Activated CD4-positive, alpha-beta memory T cell treated with anti-CD3 and anti-CD28 coated beads, Interleukin-2, amount 10 ng/mL, durations not matched to agents 7 days and 5 days (primary cell): ENCODE data around the gene SCMH1. TPM values are rescaled to one million over a fixed set of nuclear protein-coding genes. Genes with fewer than 3 reads are reported as not detected.

Experiments
- CTCF ChIA-PET: fragments of 350-600 bp; sonication (Branson Sonifier 250); formaldehyde crosslinking; loops from one replicate; lab custom pipeline; 2021; ENCODE audit warnings: antibody characterized with exemption, inconsistent platforms; lab: Charles Lee
- POLR2A ChIA-PET: fragments of 350-600 bp; sonication (Branson Sonifier 250); formaldehyde crosslinking; loops from one replicate; lab custom pipeline; 2021; ENCODE audit warnings: antibody characterized with exemption; lab: Charles Lee
- DNase-seq: peaks from one replicate; pipeline ENCODE4 v3.0.0-alpha.2; 2020
- H3K27ac Mint-ChIP-seq: one replicate; pipeline ENCODE4 v1.8.0; 2021; ENCODE audit warnings: mild to moderate bottlenecking, mixed read lengths
- H3K27me3 Mint-ChIP-seq: one replicate; pipeline ENCODE4 v1.8.0; 2021; ENCODE audit warnings: mixed read lengths
- H3K36me3 Mint-ChIP-seq: one replicate; pipeline ENCODE4 v1.8.0; 2021; ENCODE audit warnings: low read depth, mixed read lengths
- H3K4me1 Mint-ChIP-seq: one replicate; pipeline ENCODE4 v1.8.0; 2021; ENCODE audit warnings: mixed read lengths
- H3K4me3 Mint-ChIP-seq: one replicate; pipeline ENCODE4 v1.8.0; 2021; ENCODE audit warnings: mild to moderate bottlenecking, mixed read lengths
- H3K9me3 Mint-ChIP-seq: one replicate; pipeline ENCODE4 v1.8.0; 2021; ENCODE audit warnings: mixed read lengths
- total RNA-seq, 2 experiments: library from RNA; stranded (reverse); gene quantifications; one replicate each; pipeline ENCODE4 v1.2.3, GENCODE V29; 2021

The SCMH1 gene
- total RNA-seq, 2 experiments from 2014 or later: 20.1 to 20.2 TPM

- POLR2A ChIA-PET: no interaction called here
- H3K27ac Mint-ChIP-seq: no peak overlapping the region
- no peaks in the 10 kb centered on the region for H3K4me1 Mint-ChIP-seq
- H3K9me3 Mint-ChIP-seq: no peaks in the 10 kb centered on the region
- H3K27me3 Mint-ChIP-seq: no peaks in the 10 kb centered on the region
- H3K4me3 Mint-ChIP-seq: no peak overlapping the region
- H3K36me3 Mint-ChIP-seq: peaks cover 8% of the 10 kb centered on the region
- CTCF ChIA-PET: interaction anchor here (1.3 kb wide), 1 partner anchor 37 kb away, joined by 5 read pairs; no protein-coding TSS in a partner anchor
- DNase-seq: no peak
These were observed 155.2 kb downstream of the SCMH1 start for GRCh38 chr1:41086921-41087320.

DNA sequence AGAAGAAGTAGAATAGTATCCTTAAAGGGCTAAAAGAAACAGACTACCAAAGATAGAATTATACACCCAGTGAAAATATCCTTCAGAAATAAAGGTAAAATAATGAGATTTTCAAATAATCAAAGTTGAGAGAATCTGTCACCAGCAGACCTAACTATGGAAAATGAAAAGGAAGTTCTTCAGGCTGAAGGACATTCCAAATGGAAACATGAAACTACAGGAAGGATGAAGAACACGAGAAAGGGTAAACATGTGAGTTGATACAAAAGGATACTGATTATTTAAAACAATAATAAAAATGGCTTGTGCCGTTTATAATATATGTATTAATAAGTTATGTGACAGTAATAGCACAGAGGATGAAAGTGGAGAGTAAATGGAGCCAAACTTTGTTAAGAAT is 163.5 kb downstream of the SCMH1 start:
- POLR2A ChIA-PET: no interaction called here
- Mint-ChIP-seq H3K9me3 (peaks cover 2% of the 10 kb centered on the region), H3K4me3 (no peak overlapping the region), H3K36me3 (peaks cover 12% of the 10 kb centered on the region), H3K27me3 (no peaks in the 10 kb centered on the region), H3K27ac (no peak overlapping the region), H3K4me1 (no peaks in the 10 kb centered on the region)
- CTCF ChIA-PET: no interaction called here
- DNase-seq: no peak

DNA sequence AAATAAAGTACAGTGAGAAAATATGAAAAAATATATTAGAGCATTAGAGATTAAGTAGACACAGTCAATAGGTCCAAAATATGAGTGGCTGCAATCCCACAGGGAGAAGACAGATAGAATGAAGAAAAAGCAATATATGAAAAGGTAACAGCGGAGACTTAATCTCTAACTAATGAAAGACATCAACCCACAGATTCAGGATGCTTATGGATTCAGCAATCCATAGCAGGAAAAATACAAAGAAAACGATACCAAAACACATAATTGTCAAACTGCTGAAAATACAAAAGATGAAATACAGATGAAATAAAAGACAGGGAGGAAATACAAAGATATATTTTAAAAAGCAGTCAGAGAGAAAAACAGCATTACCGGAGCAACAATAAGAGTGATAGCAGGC is 163.9 kb downstream of the SCMH1 start:
- Mint-ChIP-seq H3K9me3 (peaks cover 2% of the 10 kb centered on the region), H3K27me3 (no peaks in the 10 kb centered on the region), H3K27ac (no peak overlapping the region), H3K36me3 (peaks cover 17% of the 10 kb centered on the region), H3K4me3 (no peak overlapping the region), H3K4me1 (no peaks in the 10 kb centered on the region)
- CTCF ChIA-PET: no interaction called here
- POLR2A ChIA-PET: no interaction called here
- DNase-seq: no peak

GRCh38 chr1:41073971-41074370 is 168.1 kb downstream of the SCMH1 start:
- H3K36me3 Mint-ChIP-seq: peaks cover 21% of the 10 kb centered on the region
- no peak for DNase-seq
- no peaks in the 10 kb centered on the region for H3K27me3 Mint-ChIP-seq
- no peaks in the 10 kb centered on the region for H3K4me1 Mint-ChIP-seq
- H3K9me3 Mint-ChIP-seq: peaks cover 2% of the 10 kb centered on the region
- POLR2A ChIA-PET: no interaction called here
- H3K4me3 Mint-ChIP-seq: no peak overlapping the region
- H3K27ac Mint-ChIP-seq: no peak overlapping the region
- CTCF ChIA-PET: no interaction called here

- ChIA-PET POLR2A (no interaction called here), CTCF (no interaction called here)
- H3K4me3 Mint-ChIP-seq: no peak overlapping the region
- H3K27me3 Mint-ChIP-seq: no peaks in the 10 kb centered on the region
- H3K9me3 Mint-ChIP-seq: no peaks in the 10 kb centered on the region
- peaks cover 22% of the 10 kb centered on the region for H3K36me3 Mint-ChIP-seq
- H3K4me1 Mint-ChIP-seq: no peaks in the 10 kb centered on the region
- DNase-seq: no peak
- no peak overlapping the region for H3K27ac Mint-ChIP-seq
These were observed 170.1 kb downstream of the SCMH1 start for GRCh38 chr1:41072051-41072450.

DNA sequence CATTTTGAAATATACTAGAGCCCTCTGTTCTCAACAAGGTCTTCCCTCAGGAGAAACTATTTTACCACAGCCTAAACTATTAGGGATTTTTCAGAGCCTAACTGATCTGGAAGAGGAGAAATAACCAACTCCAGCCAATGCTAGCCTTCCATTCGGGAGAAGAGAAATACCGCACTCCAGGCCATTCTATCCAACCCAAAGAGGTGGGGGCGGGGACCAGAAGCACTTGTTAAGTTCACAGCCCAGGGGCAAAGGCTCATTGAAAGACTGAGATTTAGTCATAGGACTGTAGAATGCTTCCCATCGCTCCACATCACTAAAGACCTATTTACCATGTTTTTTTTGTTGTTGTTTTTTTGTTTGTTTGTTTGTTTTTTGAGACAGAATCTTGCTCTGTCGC is 185.2 kb downstream of the SCMH1 start:
- ChIA-PET CTCF (interaction anchor here (0.7 kb wide), 1 partner anchor 85 kb away, joined by 3 read pairs; no protein-coding TSS in a partner anchor), POLR2A (no interaction called here)
- H3K4me3 Mint-ChIP-seq: no peak overlapping the region
- no peak overlapping the region for H3K27ac Mint-ChIP-seq
- DNase-seq: no peak
- H3K4me1 Mint-ChIP-seq: no peaks in the 10 kb centered on the region
- H3K9me3 Mint-ChIP-seq: no peaks in the 10 kb centered on the region
- peaks cover 32% of the 10 kb centered on the region for H3K36me3 Mint-ChIP-seq
- no peaks in the 10 kb centered on the region for H3K27me3 Mint-ChIP-seq

DNA sequence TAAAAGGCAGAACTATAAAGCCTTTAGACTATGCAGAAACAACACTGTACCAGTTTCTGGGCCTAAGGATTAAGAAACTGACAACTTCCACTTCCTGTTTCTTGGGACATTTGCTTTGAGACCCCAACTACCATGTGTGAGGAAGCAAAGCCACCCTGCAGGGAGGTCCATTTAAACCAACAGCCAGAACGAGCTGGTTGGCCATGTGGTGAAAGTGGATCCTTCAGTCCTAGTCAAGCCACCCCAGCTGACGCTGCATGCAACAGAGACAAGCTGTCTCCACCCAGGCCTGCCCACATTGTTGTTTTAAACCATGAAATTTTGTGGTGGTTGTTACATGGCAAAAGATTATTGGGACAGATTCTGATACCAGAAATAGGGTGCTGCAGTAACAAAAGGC is 188.8 kb downstream of the SCMH1 start:
- Mint-ChIP-seq H3K27ac (no peak overlapping the region), H3K4me1 (no peaks in the 10 kb centered on the region), H3K36me3 (peaks cover 16% of the 10 kb centered on the region), H3K9me3 (no peaks in the 10 kb centered on the region), H3K4me3 (no peak overlapping the region), H3K27me3 (no peaks in the 10 kb centered on the region)
- POLR2A ChIA-PET: no interaction called here
- CTCF ChIA-PET: no interaction called here
- no peak for DNase-seq

GRCh38 chr1:41051022-41051421 is 191.1 kb downstream of the SCMH1 start:
- DNase-seq: no peak
- H3K36me3 Mint-ChIP-seq: peaks cover 12% of the 10 kb centered on the region
- H3K4me1 Mint-ChIP-seq: no peaks in the 10 kb centered on the region
- CTCF ChIA-PET: no interaction called here
- no peaks in the 10 kb centered on the region for H3K9me3 Mint-ChIP-seq
- H3K4me3 Mint-ChIP-seq: no peak overlapping the region
- H3K27me3 Mint-ChIP-seq: no peaks in the 10 kb centered on the region
- POLR2A ChIA-PET: interaction anchor here (0.6 kb wide), 1 partner anchor 11 kb away, joined by 3 read pairs; no protein-coding TSS in a partner anchor
- no peak overlapping the region for H3K27ac Mint-ChIP-seq

GRCh38 chr1:41048540-41048939 is 193.6 kb downstream of the SCMH1 start:
- H3K27ac Mint-ChIP-seq: no peak overlapping the region

DNA sequence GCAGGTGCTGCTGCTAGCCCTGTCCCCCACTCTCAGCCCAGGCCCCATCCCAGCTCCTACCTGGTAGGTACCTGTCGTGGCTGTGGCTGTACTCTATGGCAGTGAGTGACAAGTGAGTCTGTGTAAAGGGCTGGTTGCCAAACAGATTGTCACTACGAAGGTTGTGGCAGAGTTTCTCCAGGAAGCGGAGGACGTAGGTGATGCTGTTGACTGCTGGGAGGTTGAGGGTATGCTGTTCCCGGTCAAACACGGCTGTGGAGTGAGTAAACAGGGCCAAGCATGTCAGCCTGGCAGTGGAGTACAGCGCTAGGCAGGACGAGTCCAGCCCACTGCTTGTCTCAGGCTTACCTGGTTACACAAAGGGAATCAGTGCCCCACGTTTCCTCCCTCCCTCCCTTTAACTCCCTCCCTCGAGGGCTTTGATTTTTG is 195.7 kb downstream of the SCMH1 start:
- Mint-ChIP-seq H3K9me3 (no peaks in the 10 kb centered on the region), H3K27ac (no peak overlapping the region), H3K36me3 (peaks cover 11% of the 10 kb centered on the region), H3K4me3 (no peak overlapping the region), H3K4me1 (peaks cover 16% of the 10 kb centered on the region), H3K27me3 (no peaks in the 10 kb centered on the region)
- POLR2A ChIA-PET: no interaction called here
- no peak for DNase-seq
- CTCF ChIA-PET: no interaction called here

More at GRCh38 chr1:41048540-41048939, 193.6 kb downstream of the SCMH1 start:
- ChIA-PET POLR2A (no interaction called here), CTCF (no interaction called here)
- H3K4me1 Mint-ChIP-seq: peaks cover 9% of the 10 kb centered on the region
- no peaks in the 10 kb centered on the region for H3K9me3 Mint-ChIP-seq
- H3K36me3 Mint-ChIP-seq: peaks cover 11% of the 10 kb centered on the region
- no peaks in the 10 kb centered on the region for H3K27me3 Mint-ChIP-seq
- DNase-seq: no peak
- H3K4me3 Mint-ChIP-seq: no peak overlapping the region

GRCh38 chr1:41045740-41046139 is 196.4 kb downstream of the SCMH1 start:
- Mint-ChIP-seq H3K27ac (no peak overlapping the region), H3K4me1 (peaks cover 16% of the 10 kb centered on the region), H3K9me3 (no peaks in the 10 kb centered on the region), H3K4me3 (no peak overlapping the region), H3K36me3 (peaks cover 11% of the 10 kb centered on the region), H3K27me3 (no peaks in the 10 kb centered on the region)
- no peak for DNase-seq
- ChIA-PET CTCF (no interaction called here), POLR2A (no interaction called here)

- H3K27me3 Mint-ChIP-seq: no peaks in the 10 kb centered on the region
- DNase-seq: no peak
- no peaks in the 10 kb centered on the region for H3K9me3 Mint-ChIP-seq
- ChIA-PET POLR2A (interaction anchor here (0.9 kb wide), 1 partner anchor 64 kb away, joined by 4 read pairs; the partner anchor contains the start of gene CTPS1), CTCF (no interaction called here)
- peaks cover 17% of the 10 kb centered on the region for H3K36me3 Mint-ChIP-seq
- peaks cover 16% of the 10 kb centered on the region for H3K4me1 Mint-ChIP-seq
- H3K27ac Mint-ChIP-seq: peak overlapping the region; percentile 64
- H3K4me3 Mint-ChIP-seq: no peak overlapping the region
These were observed 197.9 kb downstream of the SCMH1 start for GRCh38 chr1:41044187-41044586.

- ChIA-PET CTCF (no interaction called here), POLR2A (no interaction called here)
- peaks cover 20% of the 10 kb centered on the region for H3K36me3 Mint-ChIP-seq
- no peak overlapping the region for H3K4me3 Mint-ChIP-seq
- no peaks in the 10 kb centered on the region for H3K9me3 Mint-ChIP-seq
- peak overlapping the region; percentile 31 for H3K27ac Mint-ChIP-seq
- H3K27me3 Mint-ChIP-seq: no peaks in the 10 kb centered on the region
- no peak for DNase-seq
- peaks cover 16% of the 10 kb centered on the region for H3K4me1 Mint-ChIP-seq
These were observed 200.4 kb downstream of the SCMH1 start for GRCh38 chr1:41041614-41042270.

GRCh38 chr1:41038110-41038509 is 204.0 kb downstream of the SCMH1 start:
- CTCF ChIA-PET: interaction anchor here (0.9 kb wide), 1 partner anchor 87 kb away, joined by 3 read pairs; no protein-coding TSS in a partner anchor
- no peak for DNase-seq
- H3K9me3 Mint-ChIP-seq: no peaks in the 10 kb centered on the region
- POLR2A ChIA-PET: interaction anchor here (1.5 kb wide), 1 partner anchor 19 kb away, joined by 4 read pairs; no protein-coding TSS in a partner anchor
- H3K4me1 Mint-ChIP-seq: peaks cover 7% of the 10 kb centered on the region
- peaks cover 21% of the 10 kb centered on the region for H3K36me3 Mint-ChIP-seq
- H3K27ac Mint-ChIP-seq: no peak overlapping the region
- no peaks in the 10 kb centered on the region for H3K27me3 Mint-ChIP-seq
- H3K4me3 Mint-ChIP-seq: no peak overlapping the region
